Measurements from ENCODE around the gene ARSD.
"Not testable (repeated sequence)": the region's sequence is repeated elsewhere in the genome, so short reads cannot be mapped to it uniquely, and the experiment has no call there.

ARSD gene

GRCh38 chrX:2902841-2903240 lies 26.3 kb downstream of the ARSD start:
- DNase-seq (ENCODE audit: extremely low read depth, low read depth): no peak
- TF ChIP-seq CTCF (IDR thresholded peaks at IDR 0.05; ENCODE audit: low read depth, low read length, missing control alignments): no peak
- H3K4me3 ChIP-seq (replicated peaks; ENCODE audit: low read depth, low read length): no peak overlapping the region

GRCh38 chrX:2901367-2902036 lies 27.6 kb downstream of the ARSD start:
- H3K4me3 ChIP-seq (replicated peaks; ENCODE audit: low read depth, low read length): no peak overlapping the region
- no peak for DNase-seq (ENCODE audit: extremely low read depth, low read depth)
- no peak for TF ChIP-seq CTCF (IDR thresholded peaks at IDR 0.05; ENCODE audit: low read depth, low read length, missing control alignments)

- H3K4me3 ChIP-seq (replicated peaks; ENCODE audit: low read depth, low read length): no peak overlapping the region
- no peak for DNase-seq (ENCODE audit: extremely low read depth, low read depth)
- TF ChIP-seq CTCF (IDR thresholded peaks at IDR 0.05; ENCODE audit: low read depth, low read length, missing control alignments): no peak
Observed at GRCh38 chrX:2898846-2899512, 30.2 kb downstream of the ARSD start.

GRCh38 chrX:2897690-2898623 lies 31.2 kb downstream of the ARSD start:
- not testable (repeated sequence) for H3K4me3 ChIP-seq (replicated peaks; ENCODE audit: low read depth, low read length); DNase-seq (ENCODE audit: extremely low read depth, low read depth)

- TF ChIP-seq CTCF (IDR thresholded peaks at IDR 0.05; ENCODE audit: low read depth, low read length, missing control alignments): no peak
- DNase-seq (ENCODE audit: extremely low read depth, low read depth): no peak
- H3K4me3 ChIP-seq (replicated peaks; ENCODE audit: low read depth, low read length): no peak overlapping the region
Observed at GRCh38 chrX:2897311-2897689, 31.8 kb downstream of the ARSD start.

- TF ChIP-seq CTCF (IDR thresholded peaks at IDR 0.05; ENCODE audit: low read depth, low read length, missing control alignments): no peak
- peak; percentile 21 for DNase-seq (ENCODE audit: extremely low read depth, low read depth)
- no peak overlapping the region for H3K4me3 ChIP-seq (replicated peaks; ENCODE audit: low read depth, low read length)
Observed at GRCh38 chrX:2894885-2895292, 34.2 kb downstream of the ARSD start.

GRCh38 chrX:2892816-2893215 lies 36.3 kb downstream of the ARSD start:
- no peak for TF ChIP-seq CTCF (IDR thresholded peaks at IDR 0.05; ENCODE audit: low read depth, low read length, missing control alignments)
- no peak for DNase-seq (ENCODE audit: extremely low read depth, low read depth)
- H3K4me3 ChIP-seq (replicated peaks; ENCODE audit: low read depth, low read length): no peak overlapping the region

GRCh38 chrX:2890536-2891460 lies 38.3 kb downstream of the ARSD start:
- DNase-seq (ENCODE audit: extremely low read depth, low read depth); H3K4me3 ChIP-seq (replicated peaks; ENCODE audit: low read depth, low read length): not testable (repeated sequence)
